ENCODE measurements around the gene BRK1.
"Not testable (repeated sequence)": the region's sequence is repeated elsewhere in the genome, so short reads cannot be mapped to it uniquely, and the experiment has no call there.

DNA sequence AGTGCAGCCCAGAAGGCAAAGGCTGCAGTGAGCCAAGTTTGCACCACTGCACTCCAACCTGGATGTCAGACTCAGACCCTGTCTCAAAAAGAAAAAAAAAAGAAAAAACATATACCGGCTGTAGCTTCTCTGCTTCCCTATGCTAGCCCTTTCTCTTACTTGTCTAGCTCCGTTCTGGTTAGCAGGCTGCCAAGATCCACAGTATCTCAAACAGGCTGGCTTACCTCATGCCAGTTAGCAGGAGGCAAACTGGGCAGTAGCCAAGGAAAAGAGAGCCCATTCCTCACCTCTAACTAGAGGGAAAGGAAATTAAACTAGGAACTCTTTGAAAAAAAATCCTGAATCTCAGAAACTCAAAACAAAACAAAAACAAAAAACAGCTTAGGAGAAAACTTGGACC lies 24.1 kb upstream of the BRK1 start:
- TF ChIP-seq, protein P1, sequence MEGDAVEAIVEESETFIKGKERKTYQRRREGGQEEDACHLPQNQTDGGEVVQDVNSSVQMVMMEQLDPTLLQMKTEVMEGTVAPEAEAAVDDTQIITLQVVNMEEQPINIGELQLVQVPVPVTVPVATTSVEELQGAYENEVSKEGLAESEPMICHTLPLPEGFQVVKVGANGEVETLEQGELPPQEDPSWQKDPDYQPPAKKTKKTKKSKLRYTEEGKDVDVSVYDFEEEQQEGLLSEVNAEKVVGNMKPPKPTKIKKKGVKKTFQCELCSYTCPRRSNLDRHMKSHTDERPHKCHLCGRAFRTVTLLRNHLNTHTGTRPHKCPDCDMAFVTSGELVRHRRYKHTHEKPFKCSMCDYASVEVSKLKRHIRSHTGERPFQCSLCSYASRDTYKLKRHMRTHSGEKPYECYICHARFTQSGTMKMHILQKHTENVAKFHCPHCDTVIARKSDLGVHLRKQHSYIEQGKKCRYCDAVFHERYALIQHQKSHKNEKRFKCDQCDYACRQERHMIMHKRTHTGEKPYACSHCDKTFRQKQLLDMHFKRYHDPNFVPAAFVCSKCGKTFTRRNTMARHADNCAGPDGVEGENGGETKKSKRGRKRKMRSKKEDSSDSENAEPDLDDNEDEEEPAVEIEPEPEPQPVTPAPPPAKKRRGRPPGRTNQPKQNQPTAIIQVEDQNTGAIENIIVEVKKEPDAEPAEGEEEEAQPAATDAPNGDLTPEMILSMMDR (IDR thresholded peaks at IDR 0.05; ENCODE audit: low read length): not testable (repeated sequence)
- not testable (repeated sequence) for TF ChIP-seq EZH2 (IDR thresholded peaks at IDR 0.05; ENCODE audit: borderline replicate concordance, low read length)
